ENCODE data around the gene LSAMP. TPM values are rescaled to one million over a fixed set of nuclear protein-coding genes. Genes with fewer than 3 reads are reported as not detected.

LSAMP gene
- total RNA-seq, 1 donor from 2014 or later = 4.4 TPM

DNA sequence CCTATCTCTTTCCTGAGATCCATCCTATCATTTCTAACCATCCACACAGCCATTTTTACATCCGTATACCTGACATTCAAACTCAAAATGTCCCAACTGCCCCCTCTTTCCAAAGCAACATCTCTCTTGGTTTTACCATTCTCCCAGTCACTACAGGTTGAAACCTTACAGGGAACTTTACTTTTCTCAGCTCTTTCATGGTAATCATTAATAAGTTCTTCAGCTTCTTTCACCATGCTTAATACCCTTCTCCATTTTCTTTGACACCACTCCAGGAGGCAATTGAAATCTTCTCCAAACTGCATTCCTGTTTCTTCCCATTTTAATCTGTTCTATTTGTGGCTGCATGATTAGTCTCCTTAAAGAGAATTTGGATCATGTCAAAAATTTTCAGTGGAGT is 469.5 kb downstream of the LSAMP start:
- H3K9me3 Mint-ChIP-seq (ENCODE audit: unreplicated experiment) = peaks cover 4% of the 10 kb centered on the region
- H3K4me3 Mint-ChIP-seq (ENCODE audit: unreplicated experiment) = no peak overlapping the region
- H3K27ac Mint-ChIP-seq (ENCODE audit: unreplicated experiment) = peak overlapping the region; percentile 19
- peaks cover 24% of the 10 kb centered on the region for H3K27me3 Mint-ChIP-seq (ENCODE audit: unreplicated experiment)
- DNase-seq (ENCODE audit: extremely low spot score, unreplicated experiment) = no peak
- peaks cover 14% of the 10 kb centered on the region for H3K4me1 Mint-ChIP-seq (ENCODE audit: unreplicated experiment)
- peaks cover 3% of the 10 kb centered on the region for H3K36me3 Mint-ChIP-seq (ENCODE audit: unreplicated experiment)
- TF ChIP-seq, protein P1, sequence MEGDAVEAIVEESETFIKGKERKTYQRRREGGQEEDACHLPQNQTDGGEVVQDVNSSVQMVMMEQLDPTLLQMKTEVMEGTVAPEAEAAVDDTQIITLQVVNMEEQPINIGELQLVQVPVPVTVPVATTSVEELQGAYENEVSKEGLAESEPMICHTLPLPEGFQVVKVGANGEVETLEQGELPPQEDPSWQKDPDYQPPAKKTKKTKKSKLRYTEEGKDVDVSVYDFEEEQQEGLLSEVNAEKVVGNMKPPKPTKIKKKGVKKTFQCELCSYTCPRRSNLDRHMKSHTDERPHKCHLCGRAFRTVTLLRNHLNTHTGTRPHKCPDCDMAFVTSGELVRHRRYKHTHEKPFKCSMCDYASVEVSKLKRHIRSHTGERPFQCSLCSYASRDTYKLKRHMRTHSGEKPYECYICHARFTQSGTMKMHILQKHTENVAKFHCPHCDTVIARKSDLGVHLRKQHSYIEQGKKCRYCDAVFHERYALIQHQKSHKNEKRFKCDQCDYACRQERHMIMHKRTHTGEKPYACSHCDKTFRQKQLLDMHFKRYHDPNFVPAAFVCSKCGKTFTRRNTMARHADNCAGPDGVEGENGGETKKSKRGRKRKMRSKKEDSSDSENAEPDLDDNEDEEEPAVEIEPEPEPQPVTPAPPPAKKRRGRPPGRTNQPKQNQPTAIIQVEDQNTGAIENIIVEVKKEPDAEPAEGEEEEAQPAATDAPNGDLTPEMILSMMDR (IDR thresholded peaks at IDR 0.05) = no peak

DNA sequence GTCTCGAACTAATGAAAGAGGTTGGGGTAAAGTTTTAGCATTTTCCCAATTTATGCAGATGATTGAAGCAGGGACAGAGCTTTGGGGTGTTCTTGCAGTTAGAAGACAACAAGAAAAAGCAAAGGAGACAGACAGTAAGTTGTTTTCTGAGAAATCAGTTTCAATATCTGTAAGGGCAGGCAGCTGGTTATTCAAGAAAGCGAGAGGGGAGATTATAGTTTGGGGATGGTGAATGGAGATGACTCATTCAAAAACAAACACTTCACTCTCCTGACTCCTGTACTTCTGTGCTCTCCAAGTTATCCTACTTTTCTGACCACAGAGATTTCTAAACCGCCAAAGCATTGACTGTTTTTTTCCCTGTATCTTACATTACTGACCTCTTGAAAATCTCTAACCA is 469.9 kb downstream of the LSAMP start:
- no peak for DNase-seq (ENCODE audit: extremely low spot score, unreplicated experiment)
- Mint-ChIP-seq H3K4me1 (ENCODE audit: unreplicated experiment) (peaks cover 14% of the 10 kb centered on the region), H3K9me3 (ENCODE audit: unreplicated experiment) (peaks cover 4% of the 10 kb centered on the region), H3K27ac (ENCODE audit: unreplicated experiment) (peak overlapping the region; percentile 19), H3K4me3 (ENCODE audit: unreplicated experiment) (no peak overlapping the region), H3K27me3 (ENCODE audit: unreplicated experiment) (peaks cover 22% of the 10 kb centered on the region), H3K36me3 (ENCODE audit: unreplicated experiment) (peaks cover 3% of the 10 kb centered on the region)
- TF ChIP-seq, protein P1 (IDR thresholded peaks at IDR 0.05) = no peak

DNA sequence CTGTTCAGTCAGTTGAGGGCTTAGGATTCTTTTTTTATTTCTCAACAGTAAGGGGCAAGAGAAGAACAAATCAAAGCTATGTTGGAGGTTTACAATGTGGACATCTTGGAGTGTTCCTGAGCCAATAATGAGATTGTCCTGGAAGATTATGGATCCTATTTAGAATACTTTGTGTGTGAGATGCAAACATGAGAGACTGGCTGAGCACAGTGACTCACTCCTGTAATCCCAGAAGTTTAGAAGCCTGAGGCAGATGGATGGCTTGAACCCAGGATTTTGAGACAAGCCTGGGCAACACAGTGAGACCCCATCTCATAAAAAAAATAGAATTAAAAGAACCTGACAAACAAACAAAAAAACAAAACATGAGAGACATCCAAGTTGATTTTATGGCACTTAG is 470.3 kb downstream of the LSAMP start:
- H3K4me1 Mint-ChIP-seq (ENCODE audit: unreplicated experiment) = peaks cover 14% of the 10 kb centered on the region
- TF ChIP-seq, protein P1 (IDR thresholded peaks at IDR 0.05) = no peak
- peaks cover 21% of the 10 kb centered on the region for H3K27me3 Mint-ChIP-seq (ENCODE audit: unreplicated experiment)
- peaks cover 4% of the 10 kb centered on the region for H3K9me3 Mint-ChIP-seq (ENCODE audit: unreplicated experiment)
- H3K36me3 Mint-ChIP-seq (ENCODE audit: unreplicated experiment) = peaks cover 3% of the 10 kb centered on the region
- H3K27ac Mint-ChIP-seq (ENCODE audit: unreplicated experiment) = peak overlapping the region; percentile 19
- H3K4me3 Mint-ChIP-seq (ENCODE audit: unreplicated experiment) = no peak overlapping the region
- DNase-seq (ENCODE audit: extremely low spot score, unreplicated experiment) = no peak

DNA sequence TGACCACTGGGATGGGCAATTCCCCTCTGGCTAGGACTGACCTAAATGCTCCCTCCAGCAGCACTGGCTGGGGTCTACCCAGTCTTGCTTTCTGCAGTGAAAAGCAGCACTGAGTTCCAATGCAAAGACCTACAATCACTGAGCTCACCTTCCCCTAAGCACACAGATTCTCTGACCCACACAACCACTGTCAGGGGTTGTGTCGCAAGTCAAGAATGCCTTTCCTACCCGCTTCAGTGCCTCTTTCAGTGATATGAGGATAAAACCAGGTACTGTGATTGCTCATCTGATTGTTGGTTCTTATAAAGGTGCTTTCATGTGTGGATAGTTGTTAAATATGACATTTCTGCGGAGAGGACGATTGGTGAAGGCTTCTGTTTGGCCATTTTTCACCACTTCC is 476.4 kb downstream of the LSAMP start:
- Mint-ChIP-seq H3K4me1 (ENCODE audit: unreplicated experiment) (no peaks in the 10 kb centered on the region), H3K27me3 (ENCODE audit: unreplicated experiment) (peaks cover 15% of the 10 kb centered on the region), H3K36me3 (ENCODE audit: unreplicated experiment) (peaks cover 2% of the 10 kb centered on the region), H3K27ac (ENCODE audit: unreplicated experiment) (no peak overlapping the region), H3K9me3 (ENCODE audit: unreplicated experiment) (no peaks in the 10 kb centered on the region), H3K4me3 (ENCODE audit: unreplicated experiment) (no peak overlapping the region)
- no peak for DNase-seq (ENCODE audit: extremely low spot score, unreplicated experiment)
- TF ChIP-seq, protein P1 (IDR thresholded peaks at IDR 0.05) = no peak

DNA sequence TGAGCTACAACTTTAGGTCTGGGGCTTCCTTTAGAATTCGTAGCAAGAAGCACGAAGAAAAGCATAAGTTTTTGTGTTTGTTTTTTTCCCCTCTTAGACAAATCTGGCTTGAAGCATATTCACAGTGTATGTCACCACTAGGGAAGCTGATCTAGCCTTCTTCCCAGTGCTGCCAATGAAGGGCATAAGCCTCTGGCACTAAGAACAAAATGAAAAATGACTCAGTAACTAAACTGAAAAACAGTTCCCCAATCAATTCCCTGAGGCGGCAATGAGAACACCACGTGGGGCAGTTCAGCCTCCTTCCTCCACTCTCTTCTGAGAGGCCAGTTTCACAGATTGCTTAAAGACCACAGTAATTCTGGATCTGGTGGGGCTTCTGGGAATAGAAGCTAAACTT is 483.9 kb downstream of the LSAMP start:
- no peak for DNase-seq (ENCODE audit: extremely low spot score, unreplicated experiment)
- no peaks in the 10 kb centered on the region for H3K4me1 Mint-ChIP-seq (ENCODE audit: unreplicated experiment)
- no peak overlapping the region for H3K4me3 Mint-ChIP-seq (ENCODE audit: unreplicated experiment)
- no peak overlapping the region for H3K27ac Mint-ChIP-seq (ENCODE audit: unreplicated experiment)
- H3K36me3 Mint-ChIP-seq (ENCODE audit: unreplicated experiment) = no peaks in the 10 kb centered on the region
- TF ChIP-seq, protein P1 (IDR thresholded peaks at IDR 0.05) = no peak
- H3K27me3 Mint-ChIP-seq (ENCODE audit: unreplicated experiment) = peaks cover 8% of the 10 kb centered on the region
- H3K9me3 Mint-ChIP-seq (ENCODE audit: unreplicated experiment) = no peaks in the 10 kb centered on the region

Measured in osteocyte (in vitro differentiated cells).